NT2/D1 (cell line): ENCODE data around the gene NPTX2.

Experiments
- YY1 ChIP-seq: IDR thresholded peaks from 2 replicates; pipeline ENCODE4 v1.6.1; 2011; ENCODE audit not compliant: insufficient read length, insufficient read depth
- ZNF274 ChIP-seq: IDR thresholded peaks from 2 replicates; pipeline ENCODE4 v1.6.1; 2011; ENCODE audit warnings: mild to moderate bottlenecking, low read depth, low read length

DNA sequence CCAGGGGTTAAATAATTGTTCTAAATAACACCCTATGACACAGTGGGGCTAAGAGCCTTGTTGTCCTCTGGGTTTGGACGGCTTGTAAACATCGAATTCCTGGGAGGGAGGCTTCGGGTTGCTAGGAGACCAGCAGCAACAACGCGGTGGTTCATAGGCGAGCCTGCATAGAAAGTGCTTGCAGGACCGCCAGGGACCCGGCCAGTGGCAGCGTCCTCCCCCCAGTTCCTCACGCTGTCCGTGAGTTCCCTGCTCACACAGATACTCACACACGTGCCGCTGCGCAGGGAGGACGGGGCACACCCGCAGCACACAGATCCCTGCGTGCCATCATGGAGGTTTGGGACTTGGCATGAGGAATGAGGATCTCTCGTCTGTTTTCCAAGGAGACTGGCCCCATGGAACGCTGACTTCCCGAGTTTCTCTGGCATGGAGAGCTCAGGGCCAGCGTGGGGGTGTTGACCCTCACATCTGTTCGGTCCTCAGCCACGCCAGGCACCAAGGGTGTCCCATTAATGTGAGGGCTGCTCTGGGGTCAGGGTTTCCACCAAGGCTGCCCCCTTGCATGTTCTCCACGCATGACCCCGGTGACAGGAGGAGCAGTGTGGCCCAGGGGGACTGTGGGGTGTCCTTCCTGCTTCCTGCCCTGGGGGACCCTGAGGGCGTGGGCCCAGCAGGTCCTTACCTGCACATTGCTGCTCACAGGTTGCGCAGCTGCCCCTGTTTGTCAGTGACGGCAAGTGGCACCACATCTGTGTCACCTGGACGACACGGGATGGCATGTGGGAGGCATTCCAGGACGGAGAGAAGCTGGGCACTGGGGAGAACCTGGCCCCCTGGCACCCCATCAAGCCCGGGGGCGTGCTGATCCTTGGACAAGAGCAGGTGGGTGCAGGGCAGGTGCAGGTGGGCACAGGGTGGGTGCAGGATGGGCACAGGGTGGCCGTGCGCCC, 9.7 kb downstream of the NPTX2 start:
- TF ChIP-seq ZNF274 (no peak), YY1 (no peak)
